MM.1S (cell line): Measurements from ENCODE around the gene CABP4.

Source experiments
- EZH2 ChIP-seq: fragments of 300-600 bp; sonication (generic); optimal IDR thresholded peaks from 2 replicates; pipeline ENCODE3; 2017; ENCODE audit warnings: low read depth, mild to moderate bottlenecking, antibody characterized with exemption, low read length, mixed read lengths
- EZH2phosphoT487 ChIP-seq: fragments of 300-600 bp; sonication (generic); IDR thresholded peaks from 2 replicates; pipeline ENCODE4 v1.6.1; 2018; ENCODE audit warnings: antibody characterized with exemption, low read length
- TF ChIP-seq, protein P1 (sequence below): fragments of 300-600 bp; sonication (generic); IDR thresholded peaks from 2 replicates; pipeline ENCODE4 v1.5.1; 2016; ENCODE audit warnings: antibody characterized with exemption, low read length, mixed read lengths

DNA sequence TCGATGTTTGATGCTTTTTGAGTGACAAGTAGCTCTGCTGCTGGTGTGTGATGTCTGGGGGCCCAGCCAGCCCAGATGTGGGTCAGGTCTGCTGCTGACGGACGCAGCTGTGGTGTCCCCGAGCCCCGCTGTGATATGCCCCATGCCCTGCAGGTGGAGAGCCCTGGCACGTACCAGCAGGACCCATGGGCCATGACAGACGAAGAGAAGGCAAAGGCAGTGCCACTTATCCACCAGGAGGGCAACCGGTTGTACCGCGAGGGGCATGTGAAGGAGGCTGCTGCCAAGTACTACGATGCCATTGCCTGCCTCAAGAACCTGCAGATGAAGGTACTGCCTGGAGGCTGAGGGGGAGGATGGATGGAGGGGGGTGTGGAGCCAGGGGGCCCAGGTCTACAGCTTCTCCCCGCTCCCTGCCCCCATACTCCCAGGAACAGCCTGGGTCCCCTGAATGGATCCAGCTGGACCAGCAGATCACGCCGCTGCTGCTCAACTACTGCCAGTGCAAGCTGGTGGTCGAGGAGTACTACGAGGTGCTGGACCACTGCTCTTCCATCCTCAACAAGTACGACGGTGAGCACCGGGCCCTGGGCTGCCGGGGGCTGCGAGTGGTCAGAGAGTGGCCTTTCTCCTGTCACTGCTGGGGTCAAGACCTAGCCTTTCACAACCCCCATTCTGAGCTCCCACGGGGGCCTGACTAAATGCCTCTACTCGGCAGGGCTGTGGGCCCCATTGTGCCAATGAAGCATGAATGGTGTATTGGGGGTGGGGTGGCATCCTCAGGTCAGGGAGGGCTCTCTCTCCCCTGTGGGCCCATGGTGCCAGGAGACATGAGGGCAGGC, 35.0 kb downstream of the CABP4 start:
- TF ChIP-seq, protein P1, sequence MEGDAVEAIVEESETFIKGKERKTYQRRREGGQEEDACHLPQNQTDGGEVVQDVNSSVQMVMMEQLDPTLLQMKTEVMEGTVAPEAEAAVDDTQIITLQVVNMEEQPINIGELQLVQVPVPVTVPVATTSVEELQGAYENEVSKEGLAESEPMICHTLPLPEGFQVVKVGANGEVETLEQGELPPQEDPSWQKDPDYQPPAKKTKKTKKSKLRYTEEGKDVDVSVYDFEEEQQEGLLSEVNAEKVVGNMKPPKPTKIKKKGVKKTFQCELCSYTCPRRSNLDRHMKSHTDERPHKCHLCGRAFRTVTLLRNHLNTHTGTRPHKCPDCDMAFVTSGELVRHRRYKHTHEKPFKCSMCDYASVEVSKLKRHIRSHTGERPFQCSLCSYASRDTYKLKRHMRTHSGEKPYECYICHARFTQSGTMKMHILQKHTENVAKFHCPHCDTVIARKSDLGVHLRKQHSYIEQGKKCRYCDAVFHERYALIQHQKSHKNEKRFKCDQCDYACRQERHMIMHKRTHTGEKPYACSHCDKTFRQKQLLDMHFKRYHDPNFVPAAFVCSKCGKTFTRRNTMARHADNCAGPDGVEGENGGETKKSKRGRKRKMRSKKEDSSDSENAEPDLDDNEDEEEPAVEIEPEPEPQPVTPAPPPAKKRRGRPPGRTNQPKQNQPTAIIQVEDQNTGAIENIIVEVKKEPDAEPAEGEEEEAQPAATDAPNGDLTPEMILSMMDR: no peak
- TF ChIP-seq EZH2 (no peak), EZH2phosphoT487 (no peak)
